Mammary epithelial cell (primary cell): ENCODE measurements around the gene KIF26B.

Experiments used
- CTCF ChIP-seq, 2 donors: IDR thresholded peaks in 1 of 2; conservative IDR thresholded peaks in 1 of 2; 2 replicates each; pipeline ENCODE4 v1.5.1; 2011 to 2012; ENCODE audit warnings: inconsistent platforms in 2 of 2, low read length in 2 of 2, mild to moderate bottlenecking in 2 of 2, control low read depth in 1 of 2, low read depth in 1 of 2; ENCODE audit not compliant: insufficient read depth in 1 of 2; ENCODE audit errors: extremely low read depth in 1 of 2
- EZH2 ChIP-seq: IDR thresholded peaks from 2 replicates; pipeline ENCODE4 v1.6.1; 2012; ENCODE audit warnings: low read length, inconsistent platforms, borderline replicate concordance

GRCh38 chr1:245671966-245672767 is 517.4 kb downstream of the KIF26B start:
- TF ChIP-seq CTCF (conservative IDR thresholded peaks at IDR 0.05 in 1 of 2, IDR thresholded peaks at IDR 0.05 in 1 of 2; ENCODE audit: extremely low read depth in 1 of 2, insufficient read depth in 1 of 2, low read depth in 1 of 2, low read length in 2 of 2): no peak
- no peak for TF ChIP-seq EZH2
